Kidney epithelial cell (primary cell): ENCODE measurements around the gene GXYLT2. TPM values are rescaled to one million over a fixed set of nuclear protein-coding genes. Genes with fewer than 3 reads are reported as not detected.
"Not testable (repeated sequence)": the region's sequence is repeated elsewhere in the genome, so short reads cannot be mapped to it uniquely, and the experiment has no call there.

Experiments
- DNase-seq: peaks from one replicate; pipeline ENCODE4 v3.0.0-alpha.2; 2010; ENCODE audit warnings: low read depth
- H3K27me3 ChIP-seq: 2 replicates; pipeline ENCODE4 v1.6.0; 2011; ENCODE audit warnings: low read length; ENCODE audit not compliant: control insufficient read depth, insufficient read depth
- H3K36me3 ChIP-seq: 2 replicates; pipeline ENCODE4 v1.5.1; 2011; ENCODE audit warnings: low read length; ENCODE audit not compliant: control insufficient read depth, insufficient read depth
- H3K4me3 ChIP-seq: 2 replicates; pipeline ENCODE4 v1.5.1; 2011; ENCODE audit warnings: low read depth, mild to moderate bottlenecking, control low read depth, low read length
- total RNA-seq: library from RNA; depleted of rRNA; stranded (reverse); fragments of >200 nt; gene quantifications from 2 replicates; pipeline ENCODE4 v1.2.3, GENCODE V29; 2015
- TF ChIP-seq, protein P1 (sequence below): IDR thresholded peaks from 2 replicates; pipeline ENCODE4 v1.5.1; 2011; ENCODE audit warnings: mild to moderate bottlenecking, moderate library complexity, low read length, control low read depth, inconsistent platforms; ENCODE audit not compliant: insufficient read depth, poor library complexity, severe bottlenecking

The GXYLT2 gene
- total RNA-seq, 1 donor from 2014 or later = 9.3 TPM

DNA sequence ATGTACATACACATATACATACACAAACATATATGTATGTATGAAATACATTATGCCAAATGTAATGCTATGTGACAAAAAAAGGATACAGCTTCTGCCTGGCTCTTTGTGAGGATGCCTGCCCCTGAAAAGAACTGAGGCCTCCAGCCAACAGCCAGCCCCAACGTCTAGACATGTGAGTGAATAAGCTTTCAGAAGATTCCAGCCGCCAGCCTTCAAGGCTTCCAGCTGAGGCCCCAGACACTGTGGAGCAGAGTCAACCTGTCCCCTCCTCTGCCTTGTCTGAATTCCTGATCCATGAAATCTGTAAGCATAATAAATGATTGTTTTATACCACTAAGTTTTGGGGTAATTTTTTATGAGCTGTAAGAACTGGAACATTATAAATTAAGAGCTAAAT, 24.7 kb downstream of the GXYLT2 start:
- H3K36me3 ChIP-seq = no peaks in the 10 kb centered on the region
- TF ChIP-seq, protein P1, sequence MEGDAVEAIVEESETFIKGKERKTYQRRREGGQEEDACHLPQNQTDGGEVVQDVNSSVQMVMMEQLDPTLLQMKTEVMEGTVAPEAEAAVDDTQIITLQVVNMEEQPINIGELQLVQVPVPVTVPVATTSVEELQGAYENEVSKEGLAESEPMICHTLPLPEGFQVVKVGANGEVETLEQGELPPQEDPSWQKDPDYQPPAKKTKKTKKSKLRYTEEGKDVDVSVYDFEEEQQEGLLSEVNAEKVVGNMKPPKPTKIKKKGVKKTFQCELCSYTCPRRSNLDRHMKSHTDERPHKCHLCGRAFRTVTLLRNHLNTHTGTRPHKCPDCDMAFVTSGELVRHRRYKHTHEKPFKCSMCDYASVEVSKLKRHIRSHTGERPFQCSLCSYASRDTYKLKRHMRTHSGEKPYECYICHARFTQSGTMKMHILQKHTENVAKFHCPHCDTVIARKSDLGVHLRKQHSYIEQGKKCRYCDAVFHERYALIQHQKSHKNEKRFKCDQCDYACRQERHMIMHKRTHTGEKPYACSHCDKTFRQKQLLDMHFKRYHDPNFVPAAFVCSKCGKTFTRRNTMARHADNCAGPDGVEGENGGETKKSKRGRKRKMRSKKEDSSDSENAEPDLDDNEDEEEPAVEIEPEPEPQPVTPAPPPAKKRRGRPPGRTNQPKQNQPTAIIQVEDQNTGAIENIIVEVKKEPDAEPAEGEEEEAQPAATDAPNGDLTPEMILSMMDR = no peak
- no peak overlapping the region for H3K4me3 ChIP-seq
- H3K27me3 ChIP-seq = no peaks in the 10 kb centered on the region
- no peak for DNase-seq

- no peak for DNase-seq
- TF ChIP-seq, protein P1 = no peak
- Histone ChIP-seq H3K36me3 (no peaks in the 10 kb centered on the region), H3K4me3 (no peak overlapping the region), H3K27me3 (no peaks in the 10 kb centered on the region)
Measured at GRCh38 chr3:72914383-72914782, 26.5 kb downstream of the GXYLT2 start.

- no peak overlapping the region for H3K4me3 ChIP-seq
- TF ChIP-seq, protein P1 = no peak
- no peaks in the 10 kb centered on the region for H3K36me3 ChIP-seq
- H3K27me3 ChIP-seq = no peaks in the 10 kb centered on the region
- no peak for DNase-seq
Measured at GRCh38 chr3:72916250-72916649, 28.4 kb downstream of the GXYLT2 start.

- no peak for DNase-seq
- H3K36me3 ChIP-seq = no peaks in the 10 kb centered on the region
- TF ChIP-seq, protein P1 = no peak
- H3K27me3 ChIP-seq = no peaks in the 10 kb centered on the region
- no peak overlapping the region for H3K4me3 ChIP-seq
Measured at GRCh38 chr3:72919520-72919919, 31.7 kb downstream of the GXYLT2 start.

GRCh38 chr3:72924055-72924454, 36.2 kb downstream of the GXYLT2 start:
- TF ChIP-seq, protein P1 = no peak
- Histone ChIP-seq H3K36me3 (no peaks in the 10 kb centered on the region), H3K4me3 (no peak overlapping the region), H3K27me3 (no peaks in the 10 kb centered on the region)
- no peak for DNase-seq

DNA sequence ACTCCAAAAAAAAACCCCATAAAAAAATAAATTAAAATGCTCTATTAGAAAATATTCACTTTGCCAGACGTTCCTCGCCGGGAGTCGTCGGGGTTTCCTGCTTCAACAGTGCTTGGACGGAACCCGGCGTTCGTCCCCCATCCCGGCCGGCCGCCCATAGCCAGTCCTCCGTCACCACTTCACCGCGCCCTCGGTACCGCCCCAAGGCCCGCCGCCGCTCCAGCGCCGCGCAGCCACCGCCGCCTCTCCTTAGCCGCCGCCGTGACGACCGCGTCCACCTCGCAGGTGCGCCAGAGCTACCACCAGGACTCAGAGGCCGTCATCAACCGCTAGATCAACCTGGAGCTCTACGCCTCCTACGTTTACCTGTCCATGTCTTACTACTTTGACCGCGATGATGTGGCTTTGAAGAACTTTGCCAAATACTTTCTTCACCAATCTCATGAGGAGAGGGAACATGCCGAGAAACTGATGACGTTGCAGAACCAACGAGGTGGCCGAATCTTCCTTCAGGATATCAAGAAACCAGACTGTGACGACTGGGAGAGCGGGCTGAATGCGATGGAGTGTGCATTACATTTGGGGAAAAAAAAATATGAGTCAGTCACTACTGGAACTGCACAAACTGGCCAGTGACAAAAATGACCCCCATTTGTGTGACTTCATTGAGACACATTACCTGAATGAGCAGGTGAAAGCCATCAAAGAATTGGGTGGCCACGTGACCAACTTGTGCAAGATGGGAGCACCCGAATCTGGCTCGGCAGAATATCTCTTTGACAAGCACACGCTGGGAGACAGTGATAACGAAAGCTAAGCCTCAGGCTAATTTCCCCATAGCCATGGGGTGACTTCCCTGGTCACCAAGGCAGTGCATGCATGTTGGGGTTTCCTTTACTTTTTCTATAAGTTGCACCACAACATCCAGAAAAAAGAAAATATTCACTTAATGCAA, 41.2 kb downstream of the GXYLT2 start:
- not testable (repeated sequence) for H3K36me3 ChIP-seq, H3K27me3 ChIP-seq, H3K4me3 ChIP-seq, DNase-seq
